SK-N-MC (cell line): Measurements from ENCODE around the gene DEFB118.

Source experiments
- EZH2 ChIP-seq: fragments of 200-600 bp; sonication (generic); IDR thresholded peaks from one replicate; pipeline ENCODE4 v1.6.1; 2017; ENCODE audit warnings: antibody characterized with exemption
- FOXP2 ChIP-seq: optimal IDR thresholded peaks from 2 replicates; pipeline ENCODE3; 2011; ENCODE audit warnings: mild to moderate bottlenecking, moderate library complexity; ENCODE audit not compliant: insufficient read depth; ENCODE audit errors: extremely low read length, control extremely low read depth
- POLR2AphosphoS5 ChIP-seq: IDR thresholded peaks from 2 replicates; pipeline ENCODE4 v1.6.1; 2012; ENCODE audit warnings: mild to moderate bottlenecking, low read depth, low read length, borderline replicate concordance

DNA sequence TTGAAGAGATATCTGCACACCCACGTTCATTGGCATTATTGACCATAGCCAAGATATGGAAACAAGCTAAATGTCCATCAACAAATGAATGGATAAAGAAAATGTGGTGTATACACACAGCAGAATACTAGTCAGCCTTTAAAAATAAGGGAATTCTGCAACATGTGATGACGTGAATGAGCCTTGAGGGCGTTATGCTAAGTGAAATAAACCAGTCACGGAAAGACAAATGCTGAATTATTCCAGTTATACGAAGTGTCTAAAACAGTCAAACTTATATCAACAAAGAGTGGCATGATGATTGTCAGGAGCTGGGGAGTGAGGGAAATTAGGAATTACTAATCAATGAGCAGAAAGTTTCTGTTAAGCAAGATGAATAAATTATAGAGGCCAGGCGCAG is 46.0 kb downstream of the DEFB118 start:
- TF ChIP-seq EZH2 (no peak), POLR2AphosphoS5 (no peak), FOXP2 (no peak)
